Stimulated activated CD8-positive, alpha-beta memory T cell treated with anti-CD3 and anti-CD28 coated beads, Interleukin-12 subunit alpha, Interleukin-12 subunit beta, amount 100 ng/mL, for 1 hour (primary cell): ENCODE data around the gene ELOVL5.
A peak's percentile ranks its signal among the peaks of the same experiment; 100 is the strongest.
"Not testable (repeated sequence)": the region's sequence is repeated elsewhere in the genome, so short reads cannot be mapped to it uniquely, and the experiment has no call there.

Source experiments
- DNase-seq: peaks from one replicate; pipeline ENCODE4 v3.0.0-alpha.2; 2020; ENCODE audit warnings: low read depth

Gene ELOVL5

GRCh38 chr6:53359095-53359842 is 10.5 kb upstream of the ELOVL5 start:
- DNase-seq: peak; percentile 75

GRCh38 chr6:53358440-53359094 is 9.8 kb upstream of the ELOVL5 start:
- no peak for DNase-seq

GRCh38 chr6:53357576-53358360 is 9.0 kb upstream of the ELOVL5 start:
- DNase-seq: no peak

- no peak for DNase-seq
Observed at GRCh38 chr6:53353624-53354023, 4.9 kb upstream of the ELOVL5 start.

- DNase-seq: no peak
Observed at GRCh38 chr6:53352360-53352759, 3.6 kb upstream of the ELOVL5 start.

GRCh38 chr6:53349209-53349693 is 501 bp upstream of the ELOVL5 start:
- DNase-seq: no peak

- no peak for DNase-seq
Observed at GRCh38 chr6:53347921-53348370, 804 bp downstream of the ELOVL5 start.

GRCh38 chr6:53347250-53347920 is 1.4 kb downstream of the ELOVL5 start:
- no peak for DNase-seq

- not testable (repeated sequence) for DNase-seq
Observed at GRCh38 chr6:53346049-53346448, 2.7 kb downstream of the ELOVL5 start.

- DNase-seq: no peak
Observed at GRCh38 chr6:53344969-53345368, 3.8 kb downstream of the ELOVL5 start.

- DNase-seq: no peak
Observed at GRCh38 chr6:53343092-53343491, 5.7 kb downstream of the ELOVL5 start.

- no peak for DNase-seq
Observed at GRCh38 chr6:53342217-53342616, 6.5 kb downstream of the ELOVL5 start.

- no peak for DNase-seq
Observed at GRCh38 chr6:53340536-53340935, 8.2 kb downstream of the ELOVL5 start.

- DNase-seq: no peak
Observed at GRCh38 chr6:53339424-53339823, 9.3 kb downstream of the ELOVL5 start.

GRCh38 chr6:53338304-53338703 is 10.4 kb downstream of the ELOVL5 start:
- DNase-seq: no peak

GRCh38 chr6:53336070-53336469 is 12.7 kb downstream of the ELOVL5 start:
- no peak for DNase-seq

GRCh38 chr6:53335224-53335994 is 13.3 kb downstream of the ELOVL5 start:
- DNase-seq: no peak

GRCh38 chr6:53333439-53334408 is 15.0 kb downstream of the ELOVL5 start:
- DNase-seq: no peak

GRCh38 chr6:53331678-53332077 is 17.1 kb downstream of the ELOVL5 start:
- DNase-seq: no peak

GRCh38 chr6:53330137-53330536 is 18.6 kb downstream of the ELOVL5 start:
- no peak for DNase-seq
